GM21528 (cell line): ENCODE results near the gene HEPACAM.

Experiments used
- ATAC-seq: cut with Tn5 transposase; IDR thresholded peaks from one replicate; pipeline ENCODE4 v1.9.1; 2021; ENCODE audit warnings: mild to moderate bottlenecking, moderate library complexity; ENCODE audit not compliant: unreplicated experiment, low FRiP score

The HEPACAM gene

GRCh38 chr11:124943741-124944140 lies 7.9 kb upstream of the HEPACAM start:
- ATAC-seq: no peak

GRCh38 chr11:124943254-124943616 lies 7.4 kb upstream of the HEPACAM start:
- ATAC-seq: no peak

GRCh38 chr11:124942466-124943253 lies 6.8 kb upstream of the HEPACAM start:
- ATAC-seq: no peak

GRCh38 chr11:124941703-124942102 lies 5.9 kb upstream of the HEPACAM start:
- no peak for ATAC-seq

- ATAC-seq: no peak
These were observed 3.1 kb upstream of the HEPACAM start for GRCh38 chr11:124938970-124939369.

- no peak for ATAC-seq
These were observed 2.4 kb upstream of the HEPACAM start for GRCh38 chr11:124938206-124938765.

GRCh38 chr11:124937336-124937935 lies 1.6 kb upstream of the HEPACAM start:
- no peak for ATAC-seq

- no peak for ATAC-seq
These were observed 842 bp downstream of the HEPACAM start for GRCh38 chr11:124934862-124935547.

GRCh38 chr11:124930799-124931198 lies 5.0 kb downstream of the HEPACAM start:
- no peak for ATAC-seq

- ATAC-seq: no peak
These were observed 6.7 kb downstream of the HEPACAM start for GRCh38 chr11:124928942-124929665.

GRCh38 chr11:124923296-124923695 lies 12.6 kb downstream of the HEPACAM start:
- ATAC-seq: no peak

GRCh38 chr11:124922831-124923230 lies 13.0 kb downstream of the HEPACAM start:
- no peak for ATAC-seq

- ATAC-seq: no peak
These were observed 14.8 kb downstream of the HEPACAM start for GRCh38 chr11:124920870-124921609.

- ATAC-seq: no peak
These were observed 15.5 kb downstream of the HEPACAM start for GRCh38 chr11:124920356-124920755.

GRCh38 chr11:124919898-124920297 lies 15.9 kb downstream of the HEPACAM start:
- ATAC-seq: no peak

- ATAC-seq: no peak
These were observed 16.9 kb downstream of the HEPACAM start, which contains the start of gene HEPN1 for GRCh38 chr11:124918950-124919349. HEPN1 (plus strand) TSS chr11:124919250.

GRCh38 chr11:124917115-124917637 lies 18.7 kb downstream of the HEPACAM start:
- ATAC-seq: no peak

- no peak for ATAC-seq
These were observed 19.5 kb downstream of the HEPACAM start for GRCh38 chr11:124916370-124916710.

GRCh38 chr11:124915541-124916369 lies 20.1 kb downstream of the HEPACAM start:
- ATAC-seq: no peak
